Stimulated activated naive CD8-positive, alpha-beta T cell treated with anti-CD3 and anti-CD28 coated beads, Interleukin-15, Interleukin-2, amounts not matched to agents 100 ng/mL and 50 ng/mL, for 24 hours (primary cell): ENCODE data around the gene CNBP.
A peak's percentile ranks its signal among the peaks of the same experiment; 100 is the strongest.
"Not testable (repeated sequence)": the region's sequence is repeated elsewhere in the genome, so short reads cannot be mapped to it uniquely, and the experiment has no call there.

Source experiments
- H3K27ac Mint-ChIP-seq: one replicate; pipeline ENCODE4 v1.8.0; 2021; ENCODE audit warnings: mild to moderate bottlenecking, mixed read lengths
- H3K27me3 Mint-ChIP-seq: one replicate; pipeline ENCODE4 v1.8.0; 2021; ENCODE audit warnings: mixed read lengths
- H3K36me3 Mint-ChIP-seq: one replicate; pipeline ENCODE4 v1.8.0; 2021; ENCODE audit warnings: low read depth, mixed read lengths
- H3K4me1 Mint-ChIP-seq: one replicate; pipeline ENCODE4 v1.8.0; 2021; ENCODE audit warnings: low read depth, mixed read lengths
- H3K4me3 Mint-ChIP-seq: one replicate; pipeline ENCODE4 v1.8.0; 2021; ENCODE audit warnings: mild to moderate bottlenecking, mixed read lengths
- H3K9me3 Mint-ChIP-seq: one replicate; pipeline ENCODE4 v1.8.0; 2021; ENCODE audit warnings: mixed read lengths

The CNBP gene

GRCh38 chr3:129199366-129199765 lies 15.7 kb upstream of the CNBP start:
- no peaks in the 10 kb centered on the region for H3K27me3 Mint-ChIP-seq
- H3K27ac Mint-ChIP-seq = no peak overlapping the region
- peaks cover 10% of the 10 kb centered on the region for H3K4me1 Mint-ChIP-seq
- H3K4me3 Mint-ChIP-seq = no peak overlapping the region
- H3K9me3 Mint-ChIP-seq = no peaks in the 10 kb centered on the region
- H3K36me3 Mint-ChIP-seq = no peaks in the 10 kb centered on the region

GRCh38 chr3:129197321-129197720 lies 13.6 kb upstream of the CNBP start:
- no peaks in the 10 kb centered on the region for H3K27me3 Mint-ChIP-seq
- H3K27ac Mint-ChIP-seq = no peak overlapping the region
- peaks cover 10% of the 10 kb centered on the region for H3K4me1 Mint-ChIP-seq
- H3K4me3 Mint-ChIP-seq = no peak overlapping the region
- no peaks in the 10 kb centered on the region for H3K9me3 Mint-ChIP-seq
- no peaks in the 10 kb centered on the region for H3K36me3 Mint-ChIP-seq

- Mint-ChIP-seq H3K9me3 (no peaks in the 10 kb centered on the region), H3K27ac (no peak overlapping the region), H3K4me1 (peaks cover 10% of the 10 kb centered on the region), H3K36me3 (no peaks in the 10 kb centered on the region), H3K27me3 (no peaks in the 10 kb centered on the region), H3K4me3 (no peak overlapping the region)
Measured at GRCh38 chr3:129196601-129197000, 12.9 kb upstream of the CNBP start.

- H3K27me3 Mint-ChIP-seq = no peaks in the 10 kb centered on the region
- H3K9me3 Mint-ChIP-seq = no peaks in the 10 kb centered on the region
- H3K4me3 Mint-ChIP-seq = no peak overlapping the region
- no peak overlapping the region for H3K27ac Mint-ChIP-seq
- H3K4me1 Mint-ChIP-seq = peaks cover 10% of the 10 kb centered on the region
- H3K36me3 Mint-ChIP-seq = no peaks in the 10 kb centered on the region
Measured at GRCh38 chr3:129195731-129196256, 12.1 kb upstream of the CNBP start.

GRCh38 chr3:129189793-129190192 lies 6.1 kb upstream of the CNBP start:
- not testable (repeated sequence) for H3K9me3 Mint-ChIP-seq, H3K36me3 Mint-ChIP-seq, H3K27me3 Mint-ChIP-seq, H3K4me3 Mint-ChIP-seq, H3K27ac Mint-ChIP-seq
- peaks cover 16% of the 10 kb centered on the region for H3K4me1 Mint-ChIP-seq

- Mint-ChIP-seq H3K4me3 (no peak overlapping the region), H3K9me3 (no peaks in the 10 kb centered on the region), H3K4me1 (peaks cover 22% of the 10 kb centered on the region), H3K27ac (peak overlapping the region; percentile 32), H3K27me3 (no peaks in the 10 kb centered on the region), H3K36me3 (peaks cover 9% of the 10 kb centered on the region)
Measured at GRCh38 chr3:129187857-129188256, 4.2 kb upstream of the CNBP start.

GRCh38 chr3:129185783-129186182 lies 2.1 kb upstream of the CNBP start:
- H3K27me3 Mint-ChIP-seq = no peaks in the 10 kb centered on the region
- no peaks in the 10 kb centered on the region for H3K9me3 Mint-ChIP-seq
- H3K27ac Mint-ChIP-seq = no peak overlapping the region
- peaks cover 36% of the 10 kb centered on the region for H3K4me1 Mint-ChIP-seq
- H3K4me3 Mint-ChIP-seq = peak overlapping the region; percentile 96
- H3K36me3 Mint-ChIP-seq = peaks cover 30% of the 10 kb centered on the region

- H3K27me3 Mint-ChIP-seq, H3K9me3 Mint-ChIP-seq: not testable (repeated sequence)
- peak overlapping the region; percentile 99 for H3K27ac Mint-ChIP-seq
- H3K4me1 Mint-ChIP-seq = peaks cover 44% of the 10 kb centered on the region
- peak overlapping the region; percentile 96 for H3K4me3 Mint-ChIP-seq
- peaks cover 38% of the 10 kb centered on the region for H3K36me3 Mint-ChIP-seq
Measured at GRCh38 chr3:129184784-129185542, 1.3 kb upstream of the CNBP start.

- no peaks in the 10 kb centered on the region for H3K27me3 Mint-ChIP-seq
- peak overlapping the region; percentile 96 for H3K4me3 Mint-ChIP-seq
- peaks cover 48% of the 10 kb centered on the region for H3K4me1 Mint-ChIP-seq
- H3K9me3 Mint-ChIP-seq = no peaks in the 10 kb centered on the region
- H3K27ac Mint-ChIP-seq = peak overlapping the region; percentile 99
- H3K36me3 Mint-ChIP-seq = peaks cover 41% of the 10 kb centered on the region
Measured at GRCh38 chr3:129184396-129184657, 631 bp upstream of the CNBP start.

GRCh38 chr3:129182390-129183185 lies 1.1 kb downstream of the CNBP start:
- Mint-ChIP-seq H3K9me3 (no peaks in the 10 kb centered on the region), H3K27ac (peak overlapping the region; percentile 99), H3K27me3 (no peaks in the 10 kb centered on the region), H3K36me3 (peaks cover 55% of the 10 kb centered on the region), H3K4me3 (peak overlapping the region; percentile 96), H3K4me1 (peaks cover 61% of the 10 kb centered on the region)

- Mint-ChIP-seq H3K4me3 (peak overlapping the region; percentile 96), H3K27ac (peak overlapping the region; percentile 99), H3K36me3 (peaks cover 63% of the 10 kb centered on the region), H3K27me3 (no peaks in the 10 kb centered on the region), H3K9me3 (no peaks in the 10 kb centered on the region), H3K4me1 (peaks cover 69% of the 10 kb centered on the region)
Measured at GRCh38 chr3:129181819-129182218, 1.9 kb downstream of the CNBP start.

GRCh38 chr3:129180461-129180860 lies 3.2 kb downstream of the CNBP start:
- H3K4me3 Mint-ChIP-seq = peak overlapping the region; percentile 96
- no peaks in the 10 kb centered on the region for H3K9me3 Mint-ChIP-seq
- peaks cover 76% of the 10 kb centered on the region for H3K36me3 Mint-ChIP-seq
- peaks cover 72% of the 10 kb centered on the region for H3K4me1 Mint-ChIP-seq
- peak overlapping the region; percentile 99 for H3K27ac Mint-ChIP-seq
- H3K27me3 Mint-ChIP-seq = no peaks in the 10 kb centered on the region

GRCh38 chr3:129176051-129176450 lies 7.6 kb downstream of the CNBP start:
- no peaks in the 10 kb centered on the region for H3K9me3 Mint-ChIP-seq
- H3K27me3 Mint-ChIP-seq = no peaks in the 10 kb centered on the region
- H3K4me3 Mint-ChIP-seq = peak overlapping the region; percentile 79
- H3K27ac Mint-ChIP-seq = peak overlapping the region; percentile 60
- H3K4me1 Mint-ChIP-seq = peaks cover 86% of the 10 kb centered on the region
- peaks cover 80% of the 10 kb centered on the region for H3K36me3 Mint-ChIP-seq

GRCh38 chr3:129173725-129174124 lies 10.0 kb downstream of the CNBP start:
- no peaks in the 10 kb centered on the region for H3K27me3 Mint-ChIP-seq
- H3K27ac Mint-ChIP-seq = peak overlapping the region; percentile 61
- peaks cover 66% of the 10 kb centered on the region for H3K4me1 Mint-ChIP-seq
- H3K4me3 Mint-ChIP-seq = peak overlapping the region; percentile 52
- H3K9me3 Mint-ChIP-seq = no peaks in the 10 kb centered on the region
- H3K36me3 Mint-ChIP-seq = peaks cover 82% of the 10 kb centered on the region

- H3K27me3 Mint-ChIP-seq = no peaks in the 10 kb centered on the region
- no peaks in the 10 kb centered on the region for H3K9me3 Mint-ChIP-seq
- peaks cover 61% of the 10 kb centered on the region for H3K4me1 Mint-ChIP-seq
- H3K36me3 Mint-ChIP-seq = peaks cover 78% of the 10 kb centered on the region
- no peak overlapping the region for H3K27ac Mint-ChIP-seq
- no peak overlapping the region for H3K4me3 Mint-ChIP-seq
Measured at GRCh38 chr3:129173206-129173605, 10.5 kb downstream of the CNBP start.
